GM19239 (cell line): ENCODE data around the gene CGB2.
A peak's percentile ranks its signal among the peaks of the same experiment; 100 is the strongest.
"Not testable (repeated sequence)": the region's sequence is repeated elsewhere in the genome, so short reads cannot be mapped to it uniquely, and the experiment has no call there.

Experiments
- DNase-seq: peaks from one replicate; pipeline ENCODE4 v3.0.0; 2011; ENCODE audit warnings: low spot score; ENCODE audit not compliant: insufficient read length
- FAIRE-seq: peaks from 2 replicates; lab custom pipeline; 2011; peaks lifted over from hg19 to GRCh38; lab: Jason Lieb, UNC

Gene CGB2

DNA sequence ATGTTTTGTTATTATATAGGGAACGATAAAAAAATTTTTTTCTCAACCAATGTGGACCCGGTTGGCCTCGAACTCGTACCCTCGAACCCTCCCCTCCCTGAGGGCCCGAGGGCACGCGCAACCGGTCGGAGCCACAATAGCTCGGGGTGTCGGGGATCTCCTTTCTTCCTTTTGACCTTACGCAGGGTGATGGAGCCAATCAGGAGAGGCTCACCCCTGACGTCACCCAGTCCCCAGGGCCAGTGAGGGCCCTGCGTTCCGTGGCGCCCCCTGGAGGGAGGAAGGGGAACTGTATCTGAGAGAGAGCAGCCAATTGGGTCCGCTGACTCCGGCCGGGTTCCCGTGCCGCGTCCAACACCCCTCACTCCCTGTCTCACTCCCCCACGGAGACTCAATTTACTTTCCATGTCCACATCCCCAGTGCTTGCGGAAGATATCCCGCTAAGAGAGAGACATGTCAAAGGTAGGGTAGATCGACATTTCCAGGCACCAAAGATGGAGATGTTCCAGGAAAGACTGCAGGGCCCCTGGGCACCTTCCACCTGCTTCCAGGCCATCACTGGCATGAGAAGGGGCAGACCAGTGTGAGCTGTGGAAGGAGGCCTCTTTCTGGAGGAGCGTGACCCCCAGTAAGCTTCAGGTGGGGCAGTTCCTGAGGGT lies at the start of gene CGB2:
TSS of gene CGB2 (plus strand) at position 249 of the 660 bp plus-strand sequence. CDS start at position 455, 206 bp downstream.
- not testable (repeated sequence) for DNase-seq, FAIRE-seq

GRCh38 chr19:48982280-48982679 lies 49.4 kb upstream of the CGB2 start:
- DNase-seq (no peak), FAIRE-seq (no peak)

- no peak for DNase-seq
- FAIRE-seq = no peak
Measured at GRCh38 chr19:48985711-48986110, 46.0 kb upstream of the CGB2 start.

DNA sequence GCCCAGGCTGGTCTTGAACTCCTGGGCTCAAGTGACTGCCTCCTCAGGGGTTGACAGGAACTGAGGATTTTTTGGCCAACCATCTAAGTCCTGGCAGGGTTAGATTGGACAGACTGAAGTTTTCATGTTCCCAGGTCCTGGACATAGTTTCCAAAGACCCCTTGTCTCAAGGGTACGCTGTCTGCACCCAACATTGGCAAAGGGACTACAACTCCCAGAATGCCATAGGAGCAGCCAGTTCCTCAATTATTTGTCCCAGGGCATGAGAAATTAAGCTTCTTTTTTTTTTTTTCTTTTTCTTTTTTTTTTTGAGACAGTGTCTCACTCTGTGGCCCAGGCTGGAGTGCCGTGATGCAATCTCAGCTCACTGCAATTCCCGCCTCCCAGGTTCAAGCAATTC lies 45.5 kb upstream of the CGB2 start:
- DNase-seq = no peak

DNA sequence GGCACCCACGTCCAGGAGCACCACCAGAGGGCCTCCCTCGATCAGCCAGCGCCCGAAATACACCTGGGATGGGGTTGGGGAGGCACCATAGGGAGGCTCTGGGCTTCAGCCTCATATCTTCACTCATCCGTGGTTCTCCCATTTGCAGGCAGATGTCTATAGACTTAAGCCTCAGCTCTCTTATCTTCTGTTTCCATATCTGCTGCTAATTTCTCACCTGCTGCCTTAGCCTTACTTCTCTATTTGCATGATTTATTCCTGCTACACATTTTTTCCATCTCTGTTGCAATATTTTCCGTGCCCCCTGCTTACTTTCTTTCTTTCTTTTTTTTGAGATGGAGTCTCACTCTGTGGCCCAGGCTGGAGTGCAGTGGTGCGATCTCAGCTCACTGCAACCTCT lies 44.4 kb upstream of the CGB2 start:
- DNase-seq = no peak
- no peak for FAIRE-seq

More for the DNA sequence above, 45.5 kb upstream of the CGB2 start:
- no peak for FAIRE-seq

DNA sequence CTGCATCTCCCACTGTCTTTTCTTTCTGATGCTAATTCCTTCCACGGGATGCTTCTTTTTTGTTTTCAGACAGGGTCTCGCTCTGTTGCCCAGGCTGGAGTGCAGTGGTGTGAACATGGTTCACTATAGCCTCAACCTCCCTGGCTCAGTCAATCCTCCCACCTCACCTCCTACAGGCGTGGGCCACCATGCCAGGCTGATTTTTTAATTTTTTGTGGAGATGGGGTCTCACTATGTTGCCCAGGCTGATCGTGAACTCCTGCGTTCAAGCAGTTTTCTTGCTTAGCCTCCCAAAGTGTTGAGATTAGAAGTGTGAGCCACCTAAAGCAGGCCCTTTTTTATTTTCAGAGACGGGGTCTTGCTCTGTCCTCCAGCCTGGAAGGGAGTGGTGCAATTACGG lies 43.4 kb upstream of the CGB2 start:
- FAIRE-seq = no peak
- DNase-seq = no peak

- no peak for FAIRE-seq
- DNase-seq = no peak
Measured at GRCh38 chr19:48988860-48989259, 42.8 kb upstream of the CGB2 start.

- DNase-seq (no peak), FAIRE-seq (no peak)
Measured at GRCh38 chr19:48989701-48990291, 41.9 kb upstream of the CGB2 start.

GRCh38 chr19:48990400-48990799 lies 41.3 kb upstream of the CGB2 start:
- no peak for DNase-seq
- FAIRE-seq = no peak

- FAIRE-seq = no peak
- DNase-seq = no peak
Measured at GRCh38 chr19:48991011-48991609, 40.6 kb upstream of the CGB2 start.

DNA sequence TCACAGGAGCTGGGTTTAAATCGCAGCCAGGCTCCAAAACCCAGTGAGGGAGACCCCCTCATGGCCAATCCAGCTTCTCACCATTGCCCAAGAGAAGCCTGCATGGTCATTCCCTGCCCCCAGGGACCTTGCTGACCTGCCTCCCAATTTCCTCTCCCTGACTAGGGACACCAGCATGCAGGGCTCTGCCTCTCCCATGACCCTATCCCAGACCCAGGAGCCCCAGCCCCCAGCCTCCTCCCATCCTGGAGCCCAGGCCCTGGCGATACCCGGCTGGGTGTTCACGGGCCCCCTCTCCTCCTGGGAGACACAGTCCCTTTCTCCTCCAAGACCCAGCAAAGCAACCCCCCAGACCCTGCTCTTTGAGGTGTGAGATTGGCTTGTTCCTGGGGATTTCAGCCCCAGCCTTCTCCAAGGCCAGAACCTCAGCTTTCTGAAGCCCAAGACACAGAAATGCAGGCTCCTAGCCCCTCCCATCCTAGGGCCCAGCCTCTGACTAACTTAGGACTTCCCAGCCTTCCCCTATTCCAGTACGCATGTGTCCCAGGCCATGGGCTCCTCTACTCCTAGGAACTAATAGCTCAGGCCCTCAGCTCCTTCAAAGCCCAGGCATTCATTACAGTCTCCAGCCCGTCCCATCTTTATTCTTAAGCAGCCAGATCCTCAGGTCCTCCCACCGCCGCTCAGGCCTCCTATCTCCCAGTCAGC lies 39.7 kb upstream of the CGB2 start:
- no peak for DNase-seq
- peak; percentile 53 for FAIRE-seq

GRCh38 chr19:48992581-48993174 lies 39.0 kb upstream of the CGB2 start:
- FAIRE-seq (peak; percentile 80), DNase-seq (no peak)

- FAIRE-seq (peak; percentile 100), DNase-seq (peak; percentile 96)
Measured at GRCh38 chr19:48993175-48994034, 38.3 kb upstream of the CGB2 start, which contains the start of the genes GYS1 and RUVBL2. TSS of gene GYS1 (minus strand) at chr19:48993309. CDS start at chr19:48993112, 197 bp downstream. TSS of gene RUVBL2 (plus strand) at chr19:48993887. CDS start at chr19:48993912, 25 bp downstream.

DNA sequence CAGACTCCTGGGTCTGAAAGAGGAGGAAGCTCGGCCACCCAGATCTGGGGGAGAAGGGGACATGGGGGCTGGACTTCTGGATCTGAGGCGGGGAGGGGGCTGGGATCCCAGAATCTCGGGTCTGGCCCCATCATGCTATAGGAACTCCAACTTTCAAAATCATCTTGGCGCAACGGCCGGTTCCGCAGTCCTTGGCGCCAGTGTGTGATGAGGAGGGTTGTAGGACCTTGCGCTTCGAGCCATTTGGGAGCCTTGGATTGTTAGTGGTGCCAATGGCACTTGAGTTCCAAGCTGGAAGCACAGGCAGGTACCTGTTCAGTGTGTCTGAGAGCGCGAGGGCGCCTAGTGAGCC lies 37.7 kb upstream of the CGB2 start:
- DNase-seq (no peak), FAIRE-seq (no peak)

DNA sequence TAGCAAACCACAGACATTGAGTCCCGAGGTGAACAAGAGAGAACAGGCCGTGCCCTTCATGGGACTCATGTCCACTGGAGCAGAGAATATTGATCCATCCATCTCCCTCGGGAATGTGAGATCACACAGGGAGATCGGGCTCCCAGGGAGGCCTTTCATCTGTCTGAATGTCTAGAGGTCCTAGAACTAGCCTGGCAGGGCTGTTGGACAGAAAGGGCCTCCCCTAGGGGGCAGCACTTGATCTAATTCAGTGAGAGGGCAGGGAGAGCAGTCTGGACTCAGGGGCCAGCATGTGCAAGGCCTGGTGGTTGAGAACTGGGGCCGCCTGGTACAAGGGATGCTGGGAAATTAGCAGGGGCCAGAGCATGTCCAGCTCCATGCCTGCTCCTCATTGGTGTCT lies 33.7 kb upstream of the CGB2 start:
- no peak for FAIRE-seq
- DNase-seq = no peak

GRCh38 chr19:48999481-49000325 lies 32.0 kb upstream of the CGB2 start:
- FAIRE-seq (peak; percentile 40), DNase-seq (no peak)

- FAIRE-seq (no peak), DNase-seq (no peak)
Measured at GRCh38 chr19:49004133-49004532, 27.6 kb upstream of the CGB2 start.

GRCh38 chr19:49004964-49005614 lies 26.6 kb upstream of the CGB2 start:
- FAIRE-seq (no peak), DNase-seq (no peak)
